Type B pancreatic cell (in vitro differentiated cells): ENCODE measurements around the gene LCE3C. TPM values are rescaled to one million over a fixed set of nuclear protein-coding genes. Genes with fewer than 3 reads are reported as not detected.

Experiments used
- DNase-seq: peaks from one replicate; pipeline ENCODE4 v3.0.0; 2021; ENCODE audit warnings: mixed read lengths; ENCODE audit not compliant: unreplicated experiment; ENCODE audit errors: extremely low spot score
- H3K27ac Mint-ChIP-seq: 2 replicates; pipeline ENCODE4 v1.8.0; 2021; ENCODE audit warnings: mild to moderate bottlenecking, mixed read lengths
- H3K27me3 Mint-ChIP-seq: 2 replicates; pipeline ENCODE4 v1.8.0; 2021; ENCODE audit warnings: mixed read lengths
- H3K36me3 Mint-ChIP-seq: 2 replicates; pipeline ENCODE4 v1.8.0; 2021; ENCODE audit warnings: mixed read lengths
- H3K4me1 Mint-ChIP-seq: one replicate; pipeline ENCODE4 v1.8.0; 2021; ENCODE audit warnings: mixed read lengths; ENCODE audit not compliant: unreplicated experiment
- H3K4me3 Mint-ChIP-seq: 2 replicates; pipeline ENCODE4 v1.8.0; 2021; ENCODE audit warnings: mild to moderate bottlenecking, mixed read lengths
- H3K9me3 Mint-ChIP-seq: 2 replicates; pipeline ENCODE4 v1.8.0; 2021; ENCODE audit warnings: mixed read lengths
- CTCF ChIP-seq: fragments of 200-600 bp; sonication (generic); conservative IDR thresholded peaks from 2 replicates; pipeline ENCODE4 v1.5.0; 2021; ENCODE audit warnings: antibody characterized with exemption, mild to moderate bottlenecking
- total RNA-seq: library from RNA; stranded (reverse); gene quantifications from 2 replicates; pipeline ENCODE4 v1.2.1, GENCODE V29; 2021; ENCODE audit warnings: low replicate concordance

Gene LCE3C
- total RNA-seq, 1 donor from 2014 or later = not detected

- Mint-ChIP-seq H3K4me1 (no peaks in the 10 kb centered on the region), H3K27ac (no peak within 1 kb of the TSS), H3K36me3 (no peaks in the 10 kb centered on the region), H3K4me3 (no peak within 1 kb of the TSS), H3K27me3 (no peaks in the 10 kb centered on the region), H3K9me3 (peaks cover 13% of the 10 kb centered on the region)
- DNase-seq = no peak
- no peak for TF ChIP-seq CTCF
Observed at GRCh38 chr1:152622803-152623202, 22.8 kb downstream of the LCE3C start, which contains the start of gene LCE3A. Gene LCE3A, minus strand, starts transcription at chr1:152623103. Its CDS starts 0 bp downstream, at chr1:152623103.

GRCh38 chr1:152623203-152623844, 23.3 kb downstream of the LCE3C start:
- H3K4me3 Mint-ChIP-seq = no peak overlapping the region
- no peak for TF ChIP-seq CTCF
- no peaks in the 10 kb centered on the region for H3K4me1 Mint-ChIP-seq
- no peak for DNase-seq
- H3K9me3 Mint-ChIP-seq = peaks cover 12% of the 10 kb centered on the region
- no peaks in the 10 kb centered on the region for H3K27me3 Mint-ChIP-seq
- H3K27ac Mint-ChIP-seq = no peak overlapping the region
- no peaks in the 10 kb centered on the region for H3K36me3 Mint-ChIP-seq

- no peaks in the 10 kb centered on the region for H3K4me1 Mint-ChIP-seq
- H3K36me3 Mint-ChIP-seq = no peaks in the 10 kb centered on the region
- TF ChIP-seq CTCF = no peak
- H3K27me3 Mint-ChIP-seq = no peaks in the 10 kb centered on the region
- H3K4me3 Mint-ChIP-seq = no peak overlapping the region
- no peak for DNase-seq
- no peak overlapping the region for H3K27ac Mint-ChIP-seq
- H3K9me3 Mint-ChIP-seq = peaks cover 15% of the 10 kb centered on the region
Observed at GRCh38 chr1:152626744-152627143, 26.7 kb downstream of the LCE3C start.

GRCh38 chr1:152630596-152630995, 30.6 kb downstream of the LCE3C start:
- no peak for DNase-seq
- no peaks in the 10 kb centered on the region for H3K36me3 Mint-ChIP-seq
- TF ChIP-seq CTCF = no peak
- H3K4me1 Mint-ChIP-seq = no peaks in the 10 kb centered on the region
- peaks cover 15% of the 10 kb centered on the region for H3K9me3 Mint-ChIP-seq
- no peak overlapping the region for H3K4me3 Mint-ChIP-seq
- no peak overlapping the region for H3K27ac Mint-ChIP-seq
- H3K27me3 Mint-ChIP-seq = no peaks in the 10 kb centered on the region

- no peaks in the 10 kb centered on the region for H3K4me1 Mint-ChIP-seq
- no peak for TF ChIP-seq CTCF
Observed at GRCh38 chr1:152640351-152640750, 40.3 kb downstream of the LCE3C start.

More at GRCh38 chr1:152640351-152640750, 40.3 kb downstream of the LCE3C start:
- H3K4me3 Mint-ChIP-seq = no peak overlapping the region
- H3K27ac Mint-ChIP-seq = no peak overlapping the region
- H3K27me3 Mint-ChIP-seq = no peaks in the 10 kb centered on the region
- peaks cover 4% of the 10 kb centered on the region for H3K9me3 Mint-ChIP-seq
- no peaks in the 10 kb centered on the region for H3K36me3 Mint-ChIP-seq
- DNase-seq = no peak
